KBM-7 (cell line): ENCODE results near the gene GPC5.

Experiments used
- DNase-seq: peaks from one replicate; pipeline ENCODE4 v3.0.0-alpha.2; 2015
- in situ Hi-C: fragments of 300-500 bp; cut with MboI; formaldehyde crosslinking; loops from 2 replicates; pipeline ENCODE4 v1.14.3; 2020; ENCODE audit warnings: low sequenced_read_pairs, low pct_unique_long_range_greater_than_20kb, mixed read lengths

The GPC5 gene

DNA sequence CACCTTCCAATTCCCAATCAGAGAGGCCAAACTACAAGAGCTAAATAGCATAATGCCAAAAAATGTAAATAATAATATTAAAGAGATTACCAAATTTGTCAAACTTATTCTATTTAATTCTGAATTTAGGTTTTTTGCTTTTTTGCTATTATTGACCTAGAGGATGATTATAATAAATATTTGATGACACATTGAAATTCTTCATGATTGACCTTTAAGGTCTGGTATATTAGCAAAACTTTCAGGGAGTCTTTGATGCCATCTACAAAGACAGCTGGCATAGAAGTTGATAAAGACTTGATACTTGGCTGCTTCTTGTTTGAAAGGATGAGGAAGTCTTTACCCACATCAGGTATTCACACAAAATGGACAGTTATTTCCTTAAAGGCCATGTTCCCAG, 1168.3 kb downstream of the GPC5 start:
- DNase-seq, result no peak
- in situ Hi-C loops, result no loop called here

DNA sequence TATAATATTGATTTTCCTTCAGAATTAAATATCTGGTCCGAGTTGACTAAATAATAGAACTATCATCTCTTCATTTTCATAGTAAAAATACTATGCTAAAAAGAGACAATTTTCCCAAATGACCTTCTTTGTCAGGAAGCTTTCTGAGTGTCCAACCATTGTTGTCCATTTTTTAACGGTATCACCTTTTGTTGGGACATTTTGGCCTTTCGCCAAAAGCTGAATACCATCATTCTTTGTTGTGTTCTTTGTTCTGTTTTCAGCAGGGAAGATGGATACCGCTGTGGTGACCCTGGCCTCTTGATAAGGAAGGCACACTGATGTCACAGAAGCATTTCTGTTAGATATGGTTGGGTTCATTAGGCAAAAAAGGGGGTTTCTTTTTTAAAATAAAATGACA, 1173.8 kb downstream of the GPC5 start:
- in situ Hi-C loops, result no loop called here
- DNase-seq, result no peak

DNA sequence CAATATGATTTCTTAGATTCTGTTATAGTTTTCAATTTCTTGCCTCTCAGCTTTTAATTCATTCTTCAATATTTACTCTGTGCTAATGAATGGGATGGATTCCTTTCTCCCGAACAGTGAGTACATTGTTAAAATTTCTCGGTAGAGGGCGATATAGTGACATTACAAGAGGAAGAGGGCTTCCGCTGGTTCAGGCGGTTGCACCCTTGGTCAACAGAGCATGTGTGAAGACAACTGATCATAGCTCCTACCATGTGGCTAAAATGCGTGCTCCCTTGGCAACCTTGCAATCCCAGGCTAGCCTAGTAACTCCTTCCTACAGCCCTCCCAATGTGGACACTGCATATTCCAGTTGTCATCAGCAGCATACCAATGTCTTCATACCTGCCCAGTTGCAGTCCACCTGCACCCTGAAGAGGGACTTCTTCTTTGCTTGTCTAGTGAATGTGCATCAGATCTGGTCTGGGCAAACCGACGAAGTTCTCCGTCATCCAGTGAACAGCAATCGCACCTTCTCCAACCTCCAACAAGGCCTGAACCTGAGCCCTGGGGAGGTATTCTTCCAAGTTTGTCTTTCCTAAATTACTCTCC, 1175.1 kb downstream of the GPC5 start:
- in situ Hi-C loops, result no loop called here
- DNase-seq, result no peak

DNA sequence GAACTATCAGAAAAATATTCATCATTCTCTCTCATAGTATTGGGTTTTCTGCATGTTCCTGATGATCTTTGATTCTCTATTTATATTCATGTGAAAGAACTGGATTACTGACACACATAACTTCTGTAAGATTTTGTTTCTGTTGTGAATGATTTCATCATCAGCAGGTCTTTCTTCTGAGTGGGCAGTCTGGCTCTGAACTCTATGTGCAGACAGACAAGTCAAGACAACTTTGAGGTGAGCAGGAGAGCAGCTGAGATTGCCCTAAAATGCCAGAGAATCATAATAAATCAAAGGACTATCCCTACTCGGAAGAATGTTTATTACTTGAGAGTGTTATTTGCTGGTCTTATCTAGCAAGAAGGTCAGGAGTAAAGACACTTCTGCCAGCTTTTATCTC, 1176.1 kb downstream of the GPC5 start:
- no peak for DNase-seq
- in situ Hi-C loops, result no loop called here

- no peak for DNase-seq
- in situ Hi-C loops, result no loop called here
Measured at GRCh38 chr13:92575777-92576176, 1177.4 kb downstream of the GPC5 start.

GRCh38 chr13:92578358-92578757, 1179.9 kb downstream of the GPC5 start:
- in situ Hi-C loops, result no loop called here
- DNase-seq, result no peak

- no peak for DNase-seq
Measured at GRCh38 chr13:92589955-92590354, 1191.5 kb downstream of the GPC5 start.

GRCh38 chr13:92590503-92590908, 1192.1 kb downstream of the GPC5 start:
- no peak for DNase-seq
- in situ Hi-C loops, result no loop called here

More at GRCh38 chr13:92589955-92590354, 1191.5 kb downstream of the GPC5 start:
- in situ Hi-C loops, result no loop called here

- in situ Hi-C loops, result no loop called here
- no peak for DNase-seq
Measured at GRCh38 chr13:92591117-92591516, 1192.7 kb downstream of the GPC5 start.

GRCh38 chr13:92592757-92593156, 1194.3 kb downstream of the GPC5 start:
- no peak for DNase-seq
- in situ Hi-C loops, result no loop called here

DNA sequence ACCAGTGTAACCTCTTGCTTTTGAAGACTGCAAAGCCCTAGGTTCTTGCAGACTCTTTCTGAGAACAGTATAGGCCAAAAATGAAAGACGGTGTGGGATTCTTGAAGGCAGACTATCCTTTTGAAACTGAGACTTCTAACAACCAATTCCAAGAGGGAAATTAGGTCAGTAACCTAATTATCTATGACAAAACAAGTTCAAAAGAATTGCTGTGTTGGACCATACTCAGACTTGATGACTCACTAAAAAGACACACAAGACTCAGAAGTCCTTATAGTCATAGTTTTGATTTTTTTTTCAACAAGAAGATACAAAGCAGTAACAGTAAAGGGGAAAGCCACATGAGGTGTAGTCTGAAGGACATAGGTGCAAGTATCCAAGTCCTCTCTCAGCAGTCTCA, 1204.1 kb downstream of the GPC5 start:
- no peak for DNase-seq
- in situ Hi-C loops, result no loop called here

GRCh38 chr13:92609376-92609775, 1211.0 kb downstream of the GPC5 start:
- in situ Hi-C loops, result no loop called here
- DNase-seq, result no peak

GRCh38 chr13:92612892-92613291, 1214.5 kb downstream of the GPC5 start:
- no peak for DNase-seq
- in situ Hi-C loops, result no loop called here

- in situ Hi-C loops, result no loop called here
- no peak for DNase-seq
Measured at GRCh38 chr13:92613921-92614320, 1215.5 kb downstream of the GPC5 start.

DNA sequence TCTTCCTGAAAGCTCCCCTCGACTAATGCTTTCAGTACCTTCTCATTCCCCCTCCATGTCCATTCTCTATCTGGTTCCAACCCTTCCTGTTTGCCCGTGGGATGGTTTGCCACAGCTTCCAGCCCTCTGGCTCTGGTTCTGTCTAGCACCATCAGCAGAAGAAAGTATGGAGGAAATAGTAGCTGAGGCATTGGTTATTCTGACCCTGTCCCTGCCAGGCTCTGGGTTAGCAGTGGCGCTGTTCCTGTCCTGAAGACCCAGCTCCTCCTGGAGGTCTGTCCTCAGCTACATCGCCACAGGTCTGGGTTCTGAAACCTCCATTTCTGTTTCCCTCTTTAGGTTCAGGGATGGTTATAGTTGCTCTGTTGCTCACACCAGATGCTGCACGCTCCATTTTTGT, 1223.6 kb downstream of the GPC5 start:
- in situ Hi-C loops, result no loop called here
- no peak for DNase-seq

GRCh38 chr13:92622905-92623304, 1224.5 kb downstream of the GPC5 start:
- no peak for DNase-seq
- in situ Hi-C loops, result no loop called here

- no peak for DNase-seq
- in situ Hi-C loops, result no loop called here
Measured at GRCh38 chr13:92626274-92626673, 1227.9 kb downstream of the GPC5 start.

DNA sequence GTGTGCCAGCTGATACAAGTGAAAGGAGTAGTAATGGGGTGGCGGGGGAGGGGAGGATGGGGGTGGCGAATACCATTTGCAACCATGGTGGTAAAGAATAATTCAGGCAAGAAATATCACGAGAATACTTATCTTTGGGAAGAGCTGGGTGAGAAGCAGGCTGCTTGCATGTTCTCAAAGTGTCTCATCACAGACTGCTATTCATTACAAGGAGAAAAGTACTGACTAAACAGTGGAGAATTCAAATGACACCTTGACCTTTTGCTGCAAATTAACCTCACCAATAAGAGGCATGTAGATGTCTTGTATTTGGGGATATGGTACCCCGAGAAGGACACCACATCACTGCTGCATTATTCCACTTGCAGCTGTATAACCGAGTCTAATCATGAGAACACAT, 1242.5 kb downstream of the GPC5 start:
- DNase-seq, result no peak
- in situ Hi-C loops, result no loop called here

GRCh38 chr13:92649140-92649813, 1250.9 kb downstream of the GPC5 start:
- in situ Hi-C loops, result no loop called here
- DNase-seq, result no peak

DNA sequence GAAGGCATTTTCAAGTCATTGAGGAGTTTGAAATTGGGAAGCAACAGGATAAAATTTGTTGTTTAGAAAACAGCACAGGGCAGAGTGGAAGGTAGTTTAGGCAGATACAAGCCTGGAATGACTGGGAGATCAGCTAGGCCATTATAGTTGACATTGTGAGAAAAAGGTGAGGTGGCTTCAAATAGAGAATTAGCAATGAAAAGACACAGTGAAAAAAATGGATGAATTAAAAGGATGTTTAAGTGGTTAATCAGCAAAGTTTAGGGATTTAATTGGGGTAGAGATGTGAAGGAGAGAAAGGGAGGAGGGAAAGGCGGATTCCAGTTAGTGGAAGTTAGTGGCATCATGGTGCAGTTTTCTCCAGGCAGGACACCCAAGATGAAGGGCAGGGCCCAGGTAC, 1257.7 kb downstream of the GPC5 start:
- no peak for DNase-seq

DNA sequence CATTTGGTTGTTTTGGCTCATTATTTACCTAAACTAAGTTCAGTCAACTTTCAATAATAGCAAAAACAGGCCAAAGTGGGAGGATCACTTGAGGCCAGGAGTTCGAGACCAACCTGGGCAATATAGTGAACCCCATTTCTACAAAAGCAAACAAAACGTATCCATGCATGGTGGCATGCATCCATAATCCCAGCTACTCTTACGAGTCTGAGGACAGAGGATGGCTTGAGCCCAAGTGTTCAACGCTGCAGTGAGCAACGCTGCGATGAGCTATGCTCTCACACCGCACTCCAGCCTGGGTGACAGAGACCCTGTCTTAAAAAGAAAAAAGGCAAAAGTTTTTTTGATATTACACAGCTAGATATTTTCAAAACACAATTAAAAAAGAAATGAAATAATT, 1258.2 kb downstream of the GPC5 start:
- no peak for DNase-seq
- in situ Hi-C loops, result no loop called here

More for the DNA sequence above, 1257.7 kb downstream of the GPC5 start:
- in situ Hi-C loops, result no loop called here
